HL-60/S4 (cell line): Measurements from ENCODE around the gene COMMD10.

Experiments
- in situ Hi-C: fragments of 300-500 bp; cut with MboI; formaldehyde crosslinking; loops from 2 replicates; pipeline ENCODE4 v1.14.3; 2022; ENCODE audit warnings: low sequenced_read_pairs

The COMMD10 gene

DNA sequence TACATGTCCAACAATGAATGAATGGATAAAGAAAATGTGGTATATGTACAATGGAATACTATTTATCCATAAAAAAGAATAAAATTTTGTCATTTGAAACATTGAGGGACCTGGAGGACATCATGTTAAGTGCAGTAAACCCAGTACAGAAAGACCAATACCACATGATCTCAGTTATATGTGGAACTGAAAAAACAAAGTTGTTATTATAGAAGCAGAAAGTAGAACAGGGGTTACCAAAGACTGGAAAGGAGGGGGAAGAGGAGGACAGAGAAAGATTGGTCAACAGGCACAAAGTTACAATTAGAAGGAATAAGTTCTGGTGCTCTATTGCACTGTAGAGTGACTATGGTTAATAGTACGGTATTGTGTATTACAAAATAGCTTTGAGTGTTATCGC, 256.0 kb downstream of the COMMD10 start:
- in situ Hi-C loops: no loop called here
